Esophagus squamous epithelium (tissue), 4 donors: ENCODE results near the gene MTAP.

Experiments
- CTCF ChIP-seq, 6 experiments: fragments of 450-650 bp in 4 of 6; fragments of 200-600 bp in 2 of 6; sonication (generic) in 2 of 6; IDR thresholded peaks; one replicate each; pipeline ENCODE4 v1.5.1; 2016 to 2019; ENCODE audit warnings: antibody characterized with exemption in 6 of 6, mild to moderate bottlenecking in 4 of 6, moderate library complexity in 4 of 6
- POLR2A ChIP-seq, 4 donors: fragments of 450-650 bp; IDR thresholded peaks; one replicate each; pipeline ENCODE4 v1.6.1; 2017; ENCODE audit warnings: antibody characterized with exemption in 4 of 4, mild to moderate bottlenecking in 4 of 4, moderate library complexity in 3 of 4

- TF ChIP-seq CTCF (IDR thresholded peaks at IDR 0.05) (no peak), POLR2A (IDR thresholded peaks at IDR 0.05) (no peak)
Observed at GRCh38 chr9:21945606-21946005, 143.2 kb downstream of the MTAP start.
